Ascending aorta (tissue), 2 donors: ENCODE data around the gene RTCA. TPM values are rescaled to one million over a fixed set of nuclear protein-coding genes. Genes with fewer than 3 reads are reported as not detected.
"Not testable (repeated sequence)": the region's sequence is repeated elsewhere in the genome, so short reads cannot be mapped to it uniquely, and the experiment has no call there.

ENCODE experiments used
- DNase-seq, 2 donors: peaks; one replicate each; pipeline ENCODE4 v3.0.0-alpha.2; 2019; ENCODE audit warnings: low spot score in 2 of 2
- H3K27ac ChIP-seq, 2 donors: fragments of 200-600 bp; sonication (generic); one replicate each; pipeline ENCODE4 v1.5.1; 2016 to 2017; ENCODE audit warnings: mild to moderate bottlenecking in 1 of 2
- H3K27me3 ChIP-seq: fragments of 200-600 bp; sonication (generic); one replicate; pipeline ENCODE4 v1.5.1; 2017
- H3K36me3 ChIP-seq, 2 donors: fragments of 200-600 bp; sonication (generic); one replicate each; pipeline ENCODE4 v1.5.1; 2016
- H3K4me1 ChIP-seq, 2 donors: fragments of 200-600 bp; sonication (generic); one replicate each; pipeline ENCODE4 v1.5.1; 2016 to 2017; ENCODE audit warnings: mild to moderate bottlenecking in 1 of 2
- H3K4me3 ChIP-seq, 2 donors: fragments of 200-600 bp; sonication (generic); one replicate each; pipeline ENCODE4 v1.5.1; 2016 to 2017; ENCODE audit warnings: mild to moderate bottlenecking in 1 of 2
- H3K9me3 ChIP-seq, 2 donors: fragments of 200-600 bp; sonication (generic); one replicate each; pipeline ENCODE4 v1.5.1; 2016
- CTCF ChIP-seq, 3 experiments: fragments of 200-600 bp in 2 of 3; fragments of 450-650 bp in 1 of 3; sonication (generic) in 2 of 3; IDR thresholded peaks; one replicate each; pipeline ENCODE4 v1.5.1; 2016 to 2019; ENCODE audit warnings: antibody characterized with exemption in 3 of 3, mild to moderate bottlenecking in 1 of 3, moderate library complexity in 1 of 3
- intact Hi-C: fragments of 100-400 bp; cut with DNase I; formaldehyde crosslinking; loops from one replicate; pipeline ENCODE4 v1.15.1; 2023
- total RNA-seq: library from RNA; depleted of rRNA; stranded (reverse); fragments of >200 nt; gene quantifications from one replicate; pipeline ENCODE4 v1.1.0, GENCODE V29; 2016

The RTCA gene
- total RNA-seq, 1 donor from 2014 or later, result 2.8 TPM

- no peaks in the 10 kb centered on the region for H3K4me1 ChIP-seq
- intact Hi-C loops, result no loop called here
- TF ChIP-seq CTCF (IDR thresholded peaks at IDR 0.05), result no peak
- no peak for DNase-seq
- no peak overlapping the region for H3K4me3 ChIP-seq
- no peaks in the 10 kb centered on the region for H3K36me3 ChIP-seq
- H3K9me3 ChIP-seq, result no peaks in the 10 kb centered on the region
- H3K27ac ChIP-seq, result no peak overlapping the region
- H3K27me3 ChIP-seq, result no peaks in the 10 kb centered on the region
Measured at GRCh38 chr1:100328133-100328532, 62.1 kb downstream of the RTCA start.

GRCh38 chr1:100331146-100331545, 65.1 kb downstream of the RTCA start:
- H3K36me3 ChIP-seq, H3K4me3 ChIP-seq, H3K27ac ChIP-seq, intact Hi-C loops, H3K4me1 ChIP-seq, DNase-seq, H3K27me3 ChIP-seq, H3K9me3 ChIP-seq: not testable (repeated sequence)

- no peak for TF ChIP-seq CTCF (IDR thresholded peaks at IDR 0.05)
- Histone ChIP-seq H3K4me1 (no peaks in the 10 kb centered on the region), H3K9me3 (no peaks in the 10 kb centered on the region), H3K27me3 (no peaks in the 10 kb centered on the region), H3K27ac (no peak overlapping the region), H3K36me3 (no peaks in the 10 kb centered on the region), H3K4me3 (no peak overlapping the region)
- no peak for DNase-seq
- intact Hi-C loops, result no loop called here
Measured at GRCh38 chr1:100332331-100332730, 66.3 kb downstream of the RTCA start.

GRCh38 chr1:100335436-100335835, 69.4 kb downstream of the RTCA start:
- Histone ChIP-seq H3K27ac (no peak overlapping the region), H3K27me3 (no peaks in the 10 kb centered on the region), H3K4me1 (no peaks in the 10 kb centered on the region), H3K36me3 (no peaks in the 10 kb centered on the region), H3K9me3 (no peaks in the 10 kb centered on the region), H3K4me3 (no peak overlapping the region)
- no peak for TF ChIP-seq CTCF (IDR thresholded peaks at IDR 0.05)
- no peak for DNase-seq
- intact Hi-C loops, result no loop called here

- intact Hi-C loops, H3K4me3 ChIP-seq: not testable (repeated sequence)
Measured at GRCh38 chr1:100337878-100338277, 71.9 kb downstream of the RTCA start.

GRCh38 chr1:100339735-100340134, 73.7 kb downstream of the RTCA start:
- H3K9me3 ChIP-seq, intact Hi-C loops, DNase-seq, H3K4me3 ChIP-seq, H3K36me3 ChIP-seq, H3K27ac ChIP-seq, H3K4me1 ChIP-seq, H3K27me3 ChIP-seq: not testable (repeated sequence)

More at GRCh38 chr1:100337878-100338277, 71.9 kb downstream of the RTCA start:
- not testable (repeated sequence) for DNase-seq, H3K36me3 ChIP-seq, H3K4me1 ChIP-seq, H3K27ac ChIP-seq, H3K27me3 ChIP-seq, H3K9me3 ChIP-seq

- Histone ChIP-seq H3K36me3 (no peaks in the 10 kb centered on the region), H3K27me3 (no peaks in the 10 kb centered on the region), H3K4me3 (no peak overlapping the region), H3K9me3 (no peaks in the 10 kb centered on the region), H3K4me1 (no peaks in the 10 kb centered on the region), H3K27ac (no peak overlapping the region)
- DNase-seq, result no peak
- intact Hi-C loops, result no loop called here
- no peak for TF ChIP-seq CTCF (IDR thresholded peaks at IDR 0.05)
Measured at GRCh38 chr1:100340494-100340893, 74.5 kb downstream of the RTCA start.
